GM11168 (cell line): Measurements from ENCODE around the gene POU6F2.

Source experiments
- in situ Hi-C: fragments of 300-500 bp; cut with MboI; formaldehyde crosslinking; loops from one replicate; pipeline ENCODE4 v1.12.0; 2022; ENCODE audit warnings: low sequenced_read_pairs; ENCODE audit not compliant: unreplicated experiment

Gene POU6F2

GRCh38 chr7:39413636-39414223 is 436.0 kb downstream of the POU6F2 start:
- in situ Hi-C loops = no loop called here

DNA sequence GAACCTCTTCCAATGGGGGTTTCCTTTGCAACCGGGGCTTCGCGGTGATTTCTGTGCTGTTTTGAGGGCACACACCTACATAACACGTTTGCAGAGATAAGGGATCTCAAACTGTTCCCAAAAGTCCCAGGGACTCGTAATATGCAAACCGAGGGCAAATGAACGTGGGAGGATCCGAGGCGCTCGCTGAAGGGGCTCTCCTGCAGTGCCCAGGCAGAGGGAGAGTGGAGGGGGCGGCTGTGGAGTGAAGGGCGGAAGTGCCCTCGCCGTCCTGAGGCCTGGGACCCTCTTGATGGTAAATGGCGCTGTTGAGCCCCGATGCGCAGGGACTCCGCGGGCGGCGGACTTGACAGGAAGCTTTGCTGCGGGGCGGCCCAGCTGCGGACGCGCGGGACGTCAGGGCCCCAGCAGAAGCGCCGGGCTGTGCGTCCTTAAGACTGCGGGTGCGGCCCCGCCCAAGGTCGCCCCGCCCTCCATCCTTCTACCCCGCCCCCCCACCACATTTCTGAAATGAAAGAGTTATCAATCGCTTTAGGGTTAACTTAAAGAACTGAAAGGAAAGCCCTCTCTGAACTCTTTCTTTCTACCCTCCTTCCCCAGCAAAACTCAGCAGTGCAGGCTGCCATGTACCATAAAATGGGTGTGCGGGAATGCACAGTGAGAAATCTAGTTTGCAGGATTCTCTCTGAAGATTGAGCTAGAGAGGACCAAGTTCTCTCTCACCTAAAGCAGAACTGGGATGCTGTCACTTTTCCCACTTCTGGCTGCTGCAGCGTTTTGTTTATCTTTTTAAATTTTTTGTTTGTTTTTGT is 436.7 kb downstream of the POU6F2 start:
- in situ Hi-C loops = no loop called here

DNA sequence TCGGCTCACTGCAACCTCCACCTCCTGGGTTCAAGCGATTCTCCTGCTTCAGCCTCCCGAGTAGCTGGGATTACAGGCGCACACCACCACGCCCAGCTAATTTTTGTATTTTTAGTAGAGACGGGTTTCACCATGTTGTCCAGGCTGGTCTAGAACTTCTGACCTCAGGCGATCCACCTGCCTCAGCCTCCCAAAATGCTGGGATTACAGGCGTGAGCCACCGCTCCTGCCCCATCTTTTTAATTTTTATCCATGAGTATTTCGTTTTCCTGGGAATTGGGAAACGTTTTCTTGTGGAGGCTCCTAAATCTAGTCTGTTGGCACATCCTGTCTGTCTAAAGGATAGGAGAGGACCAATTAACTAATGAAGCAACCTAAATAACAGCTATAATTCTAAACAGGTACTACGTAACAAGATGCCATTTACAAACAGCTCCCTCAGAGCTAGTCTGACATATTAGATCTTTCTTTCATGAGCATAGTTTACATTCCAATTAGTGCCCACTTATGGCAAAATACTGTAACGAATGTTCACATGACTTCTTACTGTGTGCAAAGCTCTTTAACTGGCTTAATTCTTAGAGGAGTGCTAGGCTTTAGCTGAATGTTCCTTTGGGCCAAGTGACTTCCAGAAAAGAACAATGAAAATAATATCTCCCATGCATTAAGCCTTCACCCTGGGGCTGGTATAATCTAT is 437.5 kb downstream of the POU6F2 start:
- in situ Hi-C loops = no loop called here

GRCh38 chr7:39416866-39417265 is 439.2 kb downstream of the POU6F2 start:
- in situ Hi-C loops = no loop called here

DNA sequence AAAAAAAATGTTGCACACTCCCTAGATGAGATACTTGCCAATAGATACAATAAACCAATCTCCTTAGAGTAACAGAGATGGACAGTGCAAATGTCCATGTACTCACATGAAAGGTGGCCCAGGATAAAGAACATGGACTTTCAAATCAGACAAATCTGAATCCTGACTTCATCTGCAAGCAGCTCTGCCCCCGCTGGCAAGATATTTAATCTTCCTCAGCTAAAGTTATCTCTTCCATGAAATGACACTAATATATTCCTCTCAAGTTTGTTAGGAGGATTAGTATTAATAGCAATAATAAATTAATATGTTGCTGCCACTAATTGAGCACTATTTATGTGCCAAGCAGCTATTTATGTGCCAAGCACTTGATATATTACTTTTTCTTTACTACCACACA is 439.9 kb downstream of the POU6F2 start:
- in situ Hi-C loops = no loop called here

- in situ Hi-C loops = no loop called here
Measured at GRCh38 chr7:39421251-39421650, 443.5 kb downstream of the POU6F2 start.

- in situ Hi-C loops = no loop called here
Measured at GRCh38 chr7:39421661-39422060, 444.0 kb downstream of the POU6F2 start.

DNA sequence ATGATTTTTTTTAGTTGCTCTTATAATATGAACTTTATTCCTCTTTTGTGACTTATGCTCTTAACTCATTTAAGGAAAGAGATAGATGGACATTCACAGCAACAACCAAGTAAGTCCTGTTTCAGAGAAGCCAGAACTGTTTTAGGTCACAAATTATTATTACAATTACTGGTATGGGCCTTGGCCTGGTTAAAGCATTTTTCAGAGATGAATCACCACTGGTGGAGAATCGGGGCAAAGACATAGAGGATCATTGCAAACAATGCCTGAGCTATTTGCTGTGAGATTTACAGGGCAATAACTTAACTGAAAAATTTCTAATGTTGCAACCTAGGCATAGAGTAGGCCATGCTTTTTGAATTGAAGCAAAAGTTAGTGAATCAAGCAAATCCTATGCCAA is 450.5 kb downstream of the POU6F2 start:
- in situ Hi-C loops = no loop called here

GRCh38 chr7:39429421-39429820 is 451.7 kb downstream of the POU6F2 start:
- in situ Hi-C loops = no loop called here

- in situ Hi-C loops = no loop called here
Measured at GRCh38 chr7:39430441-39430840, 452.7 kb downstream of the POU6F2 start.

DNA sequence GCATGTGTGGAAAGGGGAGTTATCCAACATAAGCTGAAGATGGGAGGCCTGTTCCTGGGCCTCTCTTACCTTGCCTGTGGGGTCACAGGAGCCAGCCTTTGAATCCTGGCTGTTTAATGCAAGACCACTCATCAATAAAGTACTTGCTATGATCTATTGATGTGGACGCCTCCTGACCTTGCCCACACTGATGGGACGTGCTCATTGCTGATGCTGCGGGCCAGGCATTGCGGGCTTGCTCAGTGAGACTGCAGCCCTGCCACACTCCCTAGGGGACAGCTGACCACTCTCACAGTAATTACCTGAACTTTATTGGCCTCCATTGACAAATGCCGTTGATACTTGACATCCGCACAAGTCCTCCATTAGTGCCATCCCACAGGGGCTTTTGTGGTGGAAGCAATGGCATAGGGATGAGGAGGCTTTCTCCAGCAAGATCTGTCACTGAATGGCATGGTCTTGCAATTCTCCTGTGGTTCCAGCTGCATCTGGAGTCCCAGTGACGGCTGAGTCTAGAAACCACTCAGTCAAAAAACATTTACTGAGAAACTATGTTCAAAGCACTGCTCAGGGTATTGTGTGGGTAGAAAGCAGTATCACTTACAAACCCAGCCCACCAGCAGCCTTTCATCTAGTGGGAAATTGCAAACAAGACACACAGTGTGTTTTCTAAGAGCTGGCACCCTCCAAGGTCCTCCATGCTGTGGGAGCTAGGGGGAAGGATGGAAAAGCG is 453.4 kb downstream of the POU6F2 start:
- in situ Hi-C loops = no loop called here

DNA sequence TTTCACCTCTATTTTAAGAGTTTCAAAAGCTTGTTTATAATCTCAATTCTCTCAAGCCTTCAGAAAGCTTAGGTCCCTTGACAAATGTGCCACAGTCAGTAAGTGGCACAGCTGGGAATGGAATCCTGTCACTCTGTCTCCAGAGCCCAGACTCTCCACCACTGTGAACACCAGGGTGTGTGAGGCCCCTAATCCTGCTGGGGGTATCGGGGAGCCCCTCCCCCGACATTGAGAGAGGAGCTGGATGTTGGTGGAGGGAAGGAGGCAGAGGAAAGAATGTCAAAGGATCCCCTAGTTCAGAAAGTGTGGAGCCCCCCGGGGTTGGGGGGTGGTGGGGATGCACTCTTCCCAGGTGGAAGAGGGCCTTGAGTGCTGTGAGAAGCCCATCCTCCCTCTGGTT is 454.7 kb downstream of the POU6F2 start:
- in situ Hi-C loops = no loop called here

GRCh38 chr7:39432807-39433416 is 455.2 kb downstream of the POU6F2 start:
- in situ Hi-C loops = no loop called here

DNA sequence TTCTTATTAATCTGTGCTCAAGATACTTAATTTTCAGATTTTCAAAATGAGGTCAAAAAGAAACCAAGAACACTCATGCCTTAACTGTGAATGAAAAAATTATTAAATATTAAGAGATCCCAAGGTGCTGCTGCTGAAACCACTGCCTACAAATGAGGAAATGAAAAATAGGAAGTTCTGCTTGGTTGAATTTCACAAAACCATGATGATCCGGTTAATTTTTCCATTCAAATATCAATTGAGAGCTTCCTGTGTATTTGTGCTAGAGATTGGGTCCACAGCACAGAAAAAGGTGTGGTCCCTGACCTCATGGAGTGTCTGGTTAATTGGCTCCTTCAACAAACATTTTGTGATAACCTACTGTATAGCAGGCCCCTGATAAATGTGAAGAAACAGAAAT is 455.8 kb downstream of the POU6F2 start:
- in situ Hi-C loops = no loop called here

DNA sequence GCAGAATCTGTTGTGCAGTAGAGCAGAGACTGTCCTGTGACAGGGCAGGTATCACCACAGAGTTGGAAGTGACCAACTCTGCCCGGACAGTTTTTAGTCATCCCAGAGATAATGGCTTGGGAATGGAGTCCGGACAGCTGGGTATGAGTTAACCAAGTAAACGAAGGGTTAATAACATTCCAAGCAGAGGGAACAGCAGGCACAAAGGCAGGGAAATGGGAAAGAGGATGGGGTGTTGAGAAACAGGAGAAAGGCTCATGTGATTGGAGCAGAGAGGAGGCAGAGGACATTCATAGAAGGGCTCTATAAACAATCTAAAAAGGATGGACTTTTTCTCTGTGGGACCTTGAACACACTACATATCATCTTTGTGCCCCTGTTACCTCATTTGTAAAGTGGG is 456.3 kb downstream of the POU6F2 start:
- in situ Hi-C loops = no loop called here

DNA sequence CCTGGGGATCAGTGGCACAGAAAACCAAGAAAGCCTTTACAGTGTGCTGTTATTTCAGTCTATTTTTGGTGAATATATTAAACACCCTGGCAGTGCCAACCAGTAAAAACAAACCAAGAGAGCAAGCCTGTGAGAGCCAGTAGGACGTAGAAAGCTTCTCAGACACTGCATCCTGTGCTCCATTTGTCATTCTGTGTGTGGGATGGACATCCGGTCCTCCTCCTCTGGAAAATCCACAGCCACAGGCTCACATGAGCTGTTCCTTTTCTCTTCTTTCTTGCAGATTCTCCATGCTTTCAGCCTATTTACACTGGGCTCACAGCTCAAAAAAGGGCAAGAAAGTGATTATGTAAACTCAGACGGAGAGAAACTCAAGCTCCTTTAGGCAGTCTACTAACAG is 468.8 kb downstream of the POU6F2 start:
- in situ Hi-C loops = no loop called here

DNA sequence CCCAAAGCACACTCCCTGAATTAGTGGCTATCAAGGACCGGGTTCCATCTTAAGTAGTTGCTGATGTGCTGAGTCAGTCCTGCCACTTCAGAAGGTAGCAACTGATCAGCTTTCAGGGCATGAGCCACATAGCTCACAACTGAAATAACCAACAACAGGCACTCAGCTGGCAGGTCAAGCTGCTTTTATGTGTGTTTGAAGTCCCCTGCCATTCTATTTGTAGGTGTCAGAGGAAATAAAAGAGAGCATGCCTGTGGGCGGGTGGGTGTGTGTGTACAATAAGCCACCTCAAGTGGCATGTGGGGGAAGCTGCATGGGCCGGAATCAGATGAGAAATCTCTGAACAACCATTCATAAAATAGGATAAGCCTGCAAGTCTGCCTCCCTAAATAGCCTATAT is 474.2 kb downstream of the POU6F2 start:
- in situ Hi-C loops = loop anchor here (25.0 kb wide), 2 partner anchors 515 to 640 kb away; no protein-coding TSS in a partner anchor

- in situ Hi-C loops = loop anchor here (25.0 kb wide), 2 partner anchors 517 to 642 kb away; no protein-coding TSS in a partner anchor
Measured at GRCh38 chr7:39453743-39454355, 476.1 kb downstream of the POU6F2 start.

- in situ Hi-C loops = loop anchor here (25.0 kb wide), 2 partner anchors 521 to 646 kb away; no protein-coding TSS in a partner anchor
Measured at GRCh38 chr7:39458061-39458745, 480.5 kb downstream of the POU6F2 start.
